Choroid plexus epithelial cell (primary cell): ENCODE data around the gene SLC38A10.
A peak's percentile ranks its signal among the peaks of the same experiment; 100 is the strongest.

Experiments
- DNase-seq: peaks from one replicate; pipeline ENCODE4 v3.0.0-alpha.2; 2010; ENCODE audit warnings: low read depth
- H3K4me3 ChIP-seq: 2 replicates; pipeline ENCODE4 v1.5.1; 2011; ENCODE audit warnings: low read depth, mild to moderate bottlenecking, control low read depth, low read length, moderate library complexity
- TF ChIP-seq, protein P1 (sequence below): conservative IDR thresholded peaks from 2 replicates; pipeline ENCODE4 v1.5.1; 2011; ENCODE audit warnings: low read depth, mild to moderate bottlenecking, control low read depth, inconsistent platforms, low read length, moderate library complexity

Gene SLC38A10

GRCh38 chr17:81238815-81239713 is 56.0 kb downstream of the SLC38A10 start, which contains the start of the genes NDUFAF8 and TEPSIN:
Gene NDUFAF8, plus strand, starts transcription at chr17:81239318. Its CDS starts 46 bp downstream, at chr17:81239364.
Gene TEPSIN, minus strand, starts transcription at chr17:81239055. Its CDS starts 22 bp downstream, at chr17:81239033.
- DNase-seq: peak; percentile 100
- TF ChIP-seq, protein P1, sequence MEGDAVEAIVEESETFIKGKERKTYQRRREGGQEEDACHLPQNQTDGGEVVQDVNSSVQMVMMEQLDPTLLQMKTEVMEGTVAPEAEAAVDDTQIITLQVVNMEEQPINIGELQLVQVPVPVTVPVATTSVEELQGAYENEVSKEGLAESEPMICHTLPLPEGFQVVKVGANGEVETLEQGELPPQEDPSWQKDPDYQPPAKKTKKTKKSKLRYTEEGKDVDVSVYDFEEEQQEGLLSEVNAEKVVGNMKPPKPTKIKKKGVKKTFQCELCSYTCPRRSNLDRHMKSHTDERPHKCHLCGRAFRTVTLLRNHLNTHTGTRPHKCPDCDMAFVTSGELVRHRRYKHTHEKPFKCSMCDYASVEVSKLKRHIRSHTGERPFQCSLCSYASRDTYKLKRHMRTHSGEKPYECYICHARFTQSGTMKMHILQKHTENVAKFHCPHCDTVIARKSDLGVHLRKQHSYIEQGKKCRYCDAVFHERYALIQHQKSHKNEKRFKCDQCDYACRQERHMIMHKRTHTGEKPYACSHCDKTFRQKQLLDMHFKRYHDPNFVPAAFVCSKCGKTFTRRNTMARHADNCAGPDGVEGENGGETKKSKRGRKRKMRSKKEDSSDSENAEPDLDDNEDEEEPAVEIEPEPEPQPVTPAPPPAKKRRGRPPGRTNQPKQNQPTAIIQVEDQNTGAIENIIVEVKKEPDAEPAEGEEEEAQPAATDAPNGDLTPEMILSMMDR: no peak
- H3K4me3 ChIP-seq: peak within 1 kb of the TSS; percentile 90

DNA sequence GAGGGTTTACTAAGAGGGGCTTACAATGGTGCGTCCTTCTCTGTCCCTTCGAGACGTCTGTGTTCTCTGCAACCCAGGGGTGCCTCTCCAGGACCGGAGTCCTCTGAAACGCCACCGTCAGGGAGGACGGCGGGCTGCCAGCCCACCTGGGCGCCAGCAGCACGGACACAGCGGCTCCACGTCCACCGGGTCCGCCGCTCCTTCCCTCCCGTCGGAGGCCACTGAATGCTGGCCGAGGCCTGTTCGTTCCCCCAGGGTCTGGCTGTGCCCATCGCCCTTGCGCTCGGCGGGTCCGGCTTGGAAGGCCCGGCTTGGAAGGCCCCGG is 56.7 kb downstream of the SLC38A10 start:
- DNase-seq: no peak
- TF ChIP-seq, protein P1: no peak

DNA sequence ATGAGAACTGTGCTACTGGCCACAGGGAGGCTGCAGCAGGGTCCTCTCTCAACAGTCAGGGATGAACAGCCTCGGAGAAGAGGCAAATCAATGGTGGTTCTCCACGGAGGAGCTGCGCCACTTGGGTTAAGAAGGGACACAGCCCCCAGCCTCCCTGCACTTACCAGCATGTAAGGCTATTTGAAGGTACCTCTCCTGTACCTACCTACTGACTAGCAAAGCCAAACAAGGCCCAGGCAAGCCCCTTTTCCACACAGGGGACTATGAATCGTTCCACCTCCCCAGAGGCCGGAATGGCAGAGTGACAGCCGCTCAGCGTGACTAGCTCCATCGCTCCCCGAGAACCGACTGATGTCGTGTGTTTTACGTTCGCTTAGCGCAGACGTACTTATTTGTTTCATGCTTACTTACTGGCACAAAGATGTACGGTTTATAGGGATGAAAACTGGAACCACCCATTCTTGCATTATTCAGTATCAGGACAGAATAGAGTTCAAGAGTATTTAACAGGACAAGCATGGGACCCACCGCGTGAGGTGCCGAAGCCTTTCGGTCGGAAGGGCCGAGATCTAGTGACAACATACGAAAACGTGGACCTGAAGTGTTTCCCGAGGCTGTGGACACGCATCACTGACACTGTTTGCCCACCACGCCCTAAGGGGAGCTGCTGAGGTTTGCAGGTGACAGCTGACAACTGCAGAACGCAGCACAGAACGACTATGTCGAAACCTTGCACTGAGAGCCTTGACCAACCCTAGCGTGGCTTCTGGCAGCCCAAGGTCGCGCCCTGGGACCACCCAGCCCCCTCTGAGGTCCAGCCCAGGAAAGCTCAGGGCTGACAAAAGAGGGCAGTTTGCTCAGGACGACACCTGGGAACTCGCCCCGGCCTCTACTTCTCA is 57.3 kb downstream of the SLC38A10 start:
- peak overlapping the region; percentile 90 for H3K4me3 ChIP-seq
- no peak for DNase-seq
- TF ChIP-seq, protein P1: no peak

More for the DNA sequence above, 56.7 kb downstream of the SLC38A10 start:
- H3K4me3 ChIP-seq: peak overlapping the region; percentile 90

- TF ChIP-seq, protein P1: no peak
- DNase-seq: no peak
- no peak overlapping the region for H3K4me3 ChIP-seq
These were observed 58.3 kb downstream of the SLC38A10 start for GRCh38 chr17:81236784-81237183.

DNA sequence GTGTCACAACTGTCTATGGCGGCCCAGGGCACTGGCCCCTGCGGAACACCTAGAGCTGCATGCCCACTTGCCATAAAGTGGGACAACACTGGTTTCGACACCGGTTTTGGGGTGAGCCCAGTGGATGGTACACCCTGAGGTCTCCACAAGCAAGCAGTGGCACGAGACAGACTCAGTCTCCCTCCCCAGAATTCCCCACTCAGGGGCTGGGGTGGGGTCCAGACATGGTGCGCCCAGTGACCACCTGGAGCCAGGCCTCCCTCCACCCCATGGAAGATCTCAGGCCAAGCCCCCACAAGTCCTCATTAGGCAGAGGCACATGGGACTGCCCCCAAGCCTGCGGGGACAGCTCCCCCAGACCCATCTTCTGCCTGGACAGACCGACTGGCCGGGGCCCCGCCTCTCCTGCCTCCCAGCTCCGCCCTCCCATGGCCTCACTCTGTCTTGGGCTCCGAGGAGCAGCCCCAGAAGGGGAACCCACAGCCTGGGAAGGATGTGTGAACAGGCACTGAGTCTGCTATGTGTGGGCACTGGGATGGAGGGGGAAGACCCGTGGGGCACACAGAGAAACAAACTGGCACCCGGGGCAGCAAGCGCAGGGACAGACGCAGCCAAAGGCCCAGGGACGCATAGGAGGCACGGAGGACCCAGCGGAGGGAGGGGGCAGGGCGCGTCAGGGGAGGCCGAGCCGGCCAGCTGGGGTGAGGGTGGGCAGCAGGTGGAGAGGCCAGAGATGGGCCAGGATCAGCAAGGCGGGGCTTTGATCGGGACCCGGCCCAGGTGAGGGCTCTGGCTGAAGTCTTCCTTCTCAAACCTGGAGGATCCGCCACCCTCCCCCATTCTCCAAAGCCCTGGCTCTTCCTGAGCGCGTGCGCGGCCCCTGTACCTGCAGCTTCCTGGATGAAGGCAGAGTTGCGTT is 59.0 kb downstream of the SLC38A10 start:
- TF ChIP-seq, protein P1: no peak
- DNase-seq: no peak

More for the DNA sequence above, 59.0 kb downstream of the SLC38A10 start:
- H3K4me3 ChIP-seq: no peak overlapping the region
